ENCODE results near the gene GSN.

Gene GSN

DNA sequence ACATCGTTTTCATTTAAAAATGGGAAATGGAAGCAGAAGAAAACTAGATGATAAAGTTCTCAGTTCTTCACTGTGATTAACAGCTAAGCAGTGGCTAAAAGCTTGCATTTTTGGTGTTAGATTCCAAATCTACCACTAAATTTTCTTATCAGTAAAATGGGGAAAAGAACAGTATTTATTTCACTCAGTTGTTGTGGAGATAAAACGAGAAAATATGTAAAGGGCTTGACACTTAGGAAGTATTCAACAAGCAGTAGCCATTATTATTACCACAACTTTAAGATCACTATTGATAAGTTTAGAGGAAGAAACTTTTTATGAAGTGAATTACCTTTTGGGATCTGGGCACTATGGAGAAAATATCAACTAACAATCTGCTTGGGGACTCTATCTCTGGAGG lies 97.6 kb downstream of the GSN start:
- Histone ChIP-seq H3K9ac (no peak overlapping the region), H2AFZ (ENCODE audit: low read depth) (no peak overlapping the region), H3K27me3 (ENCODE audit: insufficient read depth, low read depth) (no peaks in the 10 kb centered on the region), H3K4me1 (ENCODE audit: low read depth, poor library complexity, severe bottlenecking) (peaks cover 38% of the 10 kb centered on the region), H3K79me2 (ENCODE audit: insufficient read depth, low read depth) (no peaks in the 10 kb centered on the region), H3K27ac (no peak overlapping the region), H3K36me3 (ENCODE audit: insufficient read depth) (no peaks in the 10 kb centered on the region), H4K20me1 (ENCODE audit: insufficient read depth) (no peaks in the 10 kb centered on the region), H3K4me2 (no peak overlapping the region), H3K4me3 (IDR thresholded peaks at IDR 0.05; ENCODE audit: insufficient read depth, low read depth, low read length) (no peak overlapping the region)
- TF ChIP-seq, protein P1, sequence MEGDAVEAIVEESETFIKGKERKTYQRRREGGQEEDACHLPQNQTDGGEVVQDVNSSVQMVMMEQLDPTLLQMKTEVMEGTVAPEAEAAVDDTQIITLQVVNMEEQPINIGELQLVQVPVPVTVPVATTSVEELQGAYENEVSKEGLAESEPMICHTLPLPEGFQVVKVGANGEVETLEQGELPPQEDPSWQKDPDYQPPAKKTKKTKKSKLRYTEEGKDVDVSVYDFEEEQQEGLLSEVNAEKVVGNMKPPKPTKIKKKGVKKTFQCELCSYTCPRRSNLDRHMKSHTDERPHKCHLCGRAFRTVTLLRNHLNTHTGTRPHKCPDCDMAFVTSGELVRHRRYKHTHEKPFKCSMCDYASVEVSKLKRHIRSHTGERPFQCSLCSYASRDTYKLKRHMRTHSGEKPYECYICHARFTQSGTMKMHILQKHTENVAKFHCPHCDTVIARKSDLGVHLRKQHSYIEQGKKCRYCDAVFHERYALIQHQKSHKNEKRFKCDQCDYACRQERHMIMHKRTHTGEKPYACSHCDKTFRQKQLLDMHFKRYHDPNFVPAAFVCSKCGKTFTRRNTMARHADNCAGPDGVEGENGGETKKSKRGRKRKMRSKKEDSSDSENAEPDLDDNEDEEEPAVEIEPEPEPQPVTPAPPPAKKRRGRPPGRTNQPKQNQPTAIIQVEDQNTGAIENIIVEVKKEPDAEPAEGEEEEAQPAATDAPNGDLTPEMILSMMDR (conservative IDR thresholded peaks at IDR 0.05; ENCODE audit: low read depth, low read length), result no peak

DNA sequence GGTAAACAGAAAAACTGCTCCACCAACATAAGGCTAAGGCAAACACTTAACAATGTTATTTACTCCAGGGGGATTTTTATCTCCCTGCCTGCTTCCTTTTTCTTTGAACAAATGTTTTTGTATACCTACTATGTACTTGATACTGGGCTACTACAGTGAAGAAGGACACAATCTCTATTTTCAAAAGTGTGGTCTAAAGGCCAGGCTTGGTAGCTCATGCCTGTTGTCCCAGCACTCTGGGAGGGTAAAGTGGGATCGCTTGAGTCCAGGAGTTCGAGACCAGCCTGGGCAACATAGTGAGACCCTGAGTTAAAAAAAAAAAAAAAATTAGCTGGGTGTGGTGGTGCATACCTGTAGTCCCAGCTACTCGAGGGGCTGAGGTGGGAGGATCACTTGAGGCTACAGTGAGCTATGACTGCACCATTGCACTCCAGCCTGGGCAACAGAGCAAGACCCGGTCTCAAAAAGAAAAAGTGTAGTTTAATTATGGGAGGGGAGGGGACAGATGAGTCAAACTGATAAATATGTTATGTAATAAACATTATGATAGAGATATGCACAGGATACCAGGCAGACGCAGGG lies 98.7 kb downstream of the GSN start:
- peaks cover 33% of the 10 kb centered on the region for H3K4me1 ChIP-seq (ENCODE audit: low read depth, poor library complexity, severe bottlenecking)
- no peak overlapping the region for H3K4me3 ChIP-seq (IDR thresholded peaks at IDR 0.05; ENCODE audit: insufficient read depth, low read depth, low read length)
- no peaks in the 10 kb centered on the region for H3K27me3 ChIP-seq (ENCODE audit: insufficient read depth, low read depth)
- H3K4me2 ChIP-seq, result no peak overlapping the region
- no peak overlapping the region for H3K9ac ChIP-seq
- TF ChIP-seq, protein P1 (conservative IDR thresholded peaks at IDR 0.05; ENCODE audit: low read depth, low read length), result no peak
- no peak overlapping the region for H2AFZ ChIP-seq (ENCODE audit: low read depth)
- no peak overlapping the region for H3K27ac ChIP-seq
- no peaks in the 10 kb centered on the region for H3K79me2 ChIP-seq (ENCODE audit: insufficient read depth, low read depth)
- H3K36me3 ChIP-seq (ENCODE audit: insufficient read depth), result no peaks in the 10 kb centered on the region
- no peaks in the 10 kb centered on the region for H4K20me1 ChIP-seq (ENCODE audit: insufficient read depth)

DNA sequence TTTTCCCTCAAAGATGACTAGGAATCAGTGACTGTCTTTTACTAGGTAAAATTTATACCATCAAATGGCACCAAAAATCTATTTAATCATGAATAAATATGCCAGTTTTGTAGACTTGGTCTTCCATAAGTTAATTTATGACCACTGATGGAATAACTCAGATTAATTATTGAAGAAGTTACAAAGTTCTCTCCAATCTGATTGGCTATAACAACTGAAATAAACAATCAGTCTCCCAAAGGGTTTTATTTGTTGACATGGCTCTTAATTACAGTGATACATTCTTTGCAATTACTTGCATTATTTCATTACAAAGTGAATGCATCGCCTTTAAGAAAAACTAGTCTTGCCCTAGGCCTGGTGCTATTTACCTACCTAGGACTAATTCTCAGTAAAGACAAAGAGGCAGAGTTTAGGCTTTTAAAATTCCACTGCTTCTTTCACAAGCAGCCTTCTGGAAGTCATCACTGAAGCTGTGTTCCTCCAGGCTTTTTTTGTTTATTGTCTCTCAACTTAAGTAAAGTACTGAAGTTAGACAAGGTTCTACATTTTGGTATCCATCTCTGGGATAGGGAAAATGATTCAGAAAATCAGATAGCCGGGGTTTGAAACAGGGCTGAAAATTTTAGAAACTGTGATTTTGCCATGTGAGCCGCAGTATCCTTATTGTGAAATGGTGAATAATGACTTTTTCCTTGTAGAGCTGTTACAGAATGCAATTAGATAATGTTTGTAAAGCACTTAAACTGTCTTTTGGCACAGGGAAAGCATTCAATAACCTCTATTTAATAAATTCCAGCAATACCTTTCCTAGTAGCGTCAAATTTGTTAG lies 99.6 kb downstream of the GSN start:
- Histone ChIP-seq H3K4me3 (IDR thresholded peaks at IDR 0.05; ENCODE audit: insufficient read depth, low read depth, low read length) (no peak overlapping the region), H3K27me3 (ENCODE audit: insufficient read depth, low read depth) (no peaks in the 10 kb centered on the region), H3K4me1 (ENCODE audit: low read depth, poor library complexity, severe bottlenecking) (peaks cover 27% of the 10 kb centered on the region), H3K4me2 (no peak overlapping the region), H4K20me1 (ENCODE audit: insufficient read depth) (no peaks in the 10 kb centered on the region), H3K9ac (no peak overlapping the region), H3K36me3 (ENCODE audit: insufficient read depth) (no peaks in the 10 kb centered on the region), H3K79me2 (ENCODE audit: insufficient read depth, low read depth) (no peaks in the 10 kb centered on the region), H3K27ac (no peak overlapping the region), H2AFZ (ENCODE audit: low read depth) (no peak overlapping the region)
- TF ChIP-seq, protein P1 (conservative IDR thresholded peaks at IDR 0.05; ENCODE audit: low read depth, low read length), result no peak

DNA sequence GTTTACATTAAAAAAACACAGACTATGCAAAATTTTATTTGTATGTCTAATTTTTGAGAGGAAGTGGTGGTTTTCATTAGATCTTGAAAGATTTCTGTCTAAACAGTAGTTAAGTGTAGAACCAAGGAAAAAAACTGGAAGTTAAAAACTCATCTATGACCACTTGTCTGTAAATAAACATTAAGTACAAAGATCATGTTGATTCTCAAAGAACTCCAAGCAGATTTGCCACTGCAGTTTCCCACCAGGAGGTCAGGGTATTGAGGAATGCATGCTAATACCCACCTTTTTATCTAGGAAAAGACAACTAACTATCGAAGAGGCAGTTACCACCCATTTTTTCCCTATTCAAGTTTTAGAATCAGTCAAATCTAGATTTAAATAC lies 100.2 kb downstream of the GSN start:
- TF ChIP-seq, protein P1 (conservative IDR thresholded peaks at IDR 0.05; ENCODE audit: low read depth, low read length), result no peak
- no peak overlapping the region for H3K4me3 ChIP-seq (IDR thresholded peaks at IDR 0.05; ENCODE audit: insufficient read depth, low read depth, low read length)
- H3K9ac ChIP-seq, result no peak overlapping the region

More for the DNA sequence above, 100.2 kb downstream of the GSN start:
- H4K20me1 ChIP-seq (ENCODE audit: insufficient read depth), result no peaks in the 10 kb centered on the region
- no peaks in the 10 kb centered on the region for H3K27me3 ChIP-seq (ENCODE audit: insufficient read depth, low read depth)
- no peak overlapping the region for H3K27ac ChIP-seq
- H3K36me3 ChIP-seq (ENCODE audit: insufficient read depth), result no peaks in the 10 kb centered on the region
- no peak overlapping the region for H2AFZ ChIP-seq (ENCODE audit: low read depth)
- peaks cover 27% of the 10 kb centered on the region for H3K4me1 ChIP-seq (ENCODE audit: low read depth, poor library complexity, severe bottlenecking)
- no peaks in the 10 kb centered on the region for H3K79me2 ChIP-seq (ENCODE audit: insufficient read depth, low read depth)
- peak overlapping the region; percentile 95 for H3K4me2 ChIP-seq

Measured in KMS-11 (cell line).